Activated CD4-positive, alpha-beta T cell treated with anti-CD3 and anti-CD28 coated beads for 1 hour (primary cell): ENCODE data around the gene SURF2.

Experiments used
- DNase-seq: peaks from one replicate; pipeline ENCODE4 v3.0.0-alpha.2; 2020

The SURF2 gene

GRCh38 chr9:133404454-133405002 lies 48.2 kb downstream of the SURF2 start:
- DNase-seq: no peak

GRCh38 chr9:133405508-133406438 lies 49.4 kb downstream of the SURF2 start:
- no peak for DNase-seq

GRCh38 chr9:133406480-133407307 lies 50.3 kb downstream of the SURF2 start:
- DNase-seq: peak; percentile 67

GRCh38 chr9:133408042-133408441 lies 51.7 kb downstream of the SURF2 start:
- no peak for DNase-seq
